Measurements from ENCODE around the gene RDH11.
"Not testable (repeated sequence)": the region's sequence is repeated elsewhere in the genome, so short reads cannot be mapped to it uniquely, and the experiment has no call there.

DNA sequence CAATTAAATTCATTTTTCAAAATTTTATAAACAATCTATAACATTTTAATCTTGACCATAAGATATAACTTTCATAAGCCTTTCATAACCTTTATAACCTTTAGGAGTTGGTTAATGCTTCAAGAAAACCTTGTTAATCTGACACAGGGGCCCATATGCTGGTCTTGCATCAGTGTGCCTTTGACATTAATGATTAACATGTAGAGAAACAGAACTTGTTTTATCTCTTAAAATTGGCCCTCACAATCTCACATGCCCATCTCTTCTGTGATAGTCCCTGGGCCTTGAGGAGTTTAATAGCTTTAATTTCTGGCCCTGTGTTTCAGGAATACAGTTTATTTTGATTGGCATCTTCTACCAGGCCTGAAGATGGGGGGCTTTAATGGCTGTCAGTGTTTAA lies 13.8 kb upstream of the RDH11 start:
- TF ChIP-seq, protein P1, sequence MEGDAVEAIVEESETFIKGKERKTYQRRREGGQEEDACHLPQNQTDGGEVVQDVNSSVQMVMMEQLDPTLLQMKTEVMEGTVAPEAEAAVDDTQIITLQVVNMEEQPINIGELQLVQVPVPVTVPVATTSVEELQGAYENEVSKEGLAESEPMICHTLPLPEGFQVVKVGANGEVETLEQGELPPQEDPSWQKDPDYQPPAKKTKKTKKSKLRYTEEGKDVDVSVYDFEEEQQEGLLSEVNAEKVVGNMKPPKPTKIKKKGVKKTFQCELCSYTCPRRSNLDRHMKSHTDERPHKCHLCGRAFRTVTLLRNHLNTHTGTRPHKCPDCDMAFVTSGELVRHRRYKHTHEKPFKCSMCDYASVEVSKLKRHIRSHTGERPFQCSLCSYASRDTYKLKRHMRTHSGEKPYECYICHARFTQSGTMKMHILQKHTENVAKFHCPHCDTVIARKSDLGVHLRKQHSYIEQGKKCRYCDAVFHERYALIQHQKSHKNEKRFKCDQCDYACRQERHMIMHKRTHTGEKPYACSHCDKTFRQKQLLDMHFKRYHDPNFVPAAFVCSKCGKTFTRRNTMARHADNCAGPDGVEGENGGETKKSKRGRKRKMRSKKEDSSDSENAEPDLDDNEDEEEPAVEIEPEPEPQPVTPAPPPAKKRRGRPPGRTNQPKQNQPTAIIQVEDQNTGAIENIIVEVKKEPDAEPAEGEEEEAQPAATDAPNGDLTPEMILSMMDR (IDR thresholded peaks at IDR 0.05; ENCODE audit: borderline replicate concordance, extremely low read depth, low read length, poor library complexity, severe bottlenecking), result not testable (repeated sequence)
- not testable (repeated sequence) for TF ChIP-seq EZH2 (IDR thresholded peaks at IDR 0.05; ENCODE audit: borderline replicate concordance, low read depth, low read length, severe bottlenecking)
